Chondrocyte (in vitro differentiated cells): ENCODE measurements around the gene GNG2. TPM values are rescaled to one million over a fixed set of nuclear protein-coding genes. Genes with fewer than 3 reads are reported as not detected.

Experiments used
- DNase-seq: peaks from one replicate; pipeline ENCODE4 v3.0.0; 2021; ENCODE audit warnings: mixed read lengths, low spot score
- H3K27ac Mint-ChIP-seq: one replicate; pipeline ENCODE4 v1.8.0; 2021; ENCODE audit warnings: mild to moderate bottlenecking, moderate library complexity, mixed read lengths; ENCODE audit not compliant: unreplicated experiment
- H3K27me3 Mint-ChIP-seq: 2 replicates; pipeline ENCODE4 v1.8.0; 2021; ENCODE audit warnings: low read depth, mixed read lengths
- H3K36me3 Mint-ChIP-seq: 2 replicates; pipeline ENCODE4 v1.8.0; 2021; ENCODE audit warnings: low read depth, mixed read lengths
- H3K4me1 Mint-ChIP-seq: 2 replicates; pipeline ENCODE4 v1.8.0; 2021; ENCODE audit warnings: low read depth, mild to moderate bottlenecking, mixed read lengths
- H3K4me3 Mint-ChIP-seq: one replicate; pipeline ENCODE4 v1.8.0; 2021; ENCODE audit warnings: mild to moderate bottlenecking, moderate library complexity, mixed read lengths; ENCODE audit not compliant: unreplicated experiment
- H3K9me3 Mint-ChIP-seq: 2 replicates; pipeline ENCODE4 v1.8.0; 2021; ENCODE audit warnings: low read depth, mixed read lengths
- CTCF ChIP-seq: fragments of 200-600 bp; sonication (generic); IDR thresholded peaks from 2 replicates; pipeline ENCODE4 v1.5.0; 2021; ENCODE audit warnings: antibody characterized with exemption, mild to moderate bottlenecking, moderate library complexity
- total RNA-seq: library from RNA; stranded (reverse); gene quantifications from 3 replicates; pipeline ENCODE4 v1.2.1, GENCODE V29; 2021

GNG2 gene
- total RNA-seq, 1 donor from 2014 or later: 2.4 TPM

- Mint-ChIP-seq H3K27me3 (no peaks in the 10 kb centered on the region), H3K4me1 (peaks cover 18% of the 10 kb centered on the region), H3K27ac (no peak overlapping the region), H3K36me3 (no peaks in the 10 kb centered on the region), H3K4me3 (no peak overlapping the region), H3K9me3 (peaks cover 1% of the 10 kb centered on the region)
- DNase-seq: no peak
- no peak for TF ChIP-seq CTCF
These were observed 1.9 kb downstream of the GNG2 start for GRCh38 chr14:51862176-51862796.

- Mint-ChIP-seq H3K27ac (no peak overlapping the region), H3K27me3 (no peaks in the 10 kb centered on the region), H3K9me3 (no peaks in the 10 kb centered on the region), H3K4me3 (no peak overlapping the region), H3K36me3 (no peaks in the 10 kb centered on the region), H3K4me1 (peaks cover 18% of the 10 kb centered on the region)
- no peak for DNase-seq
- no peak for TF ChIP-seq CTCF
These were observed 2.4 kb downstream of the GNG2 start for GRCh38 chr14:51862860-51863259.

- Mint-ChIP-seq H3K27ac (no peak overlapping the region), H3K27me3 (no peaks in the 10 kb centered on the region), H3K4me3 (no peak overlapping the region), H3K36me3 (no peaks in the 10 kb centered on the region), H3K9me3 (no peaks in the 10 kb centered on the region), H3K4me1 (peaks cover 5% of the 10 kb centered on the region)
- no peak for DNase-seq
- no peak for TF ChIP-seq CTCF
These were observed 5.7 kb downstream of the GNG2 start for GRCh38 chr14:51865953-51866747.

- H3K36me3 Mint-ChIP-seq: no peaks in the 10 kb centered on the region
- no peak overlapping the region for H3K27ac Mint-ChIP-seq
- DNase-seq: no peak
- H3K27me3 Mint-ChIP-seq: no peaks in the 10 kb centered on the region
- no peak overlapping the region for H3K4me3 Mint-ChIP-seq
- no peak for TF ChIP-seq CTCF
- H3K9me3 Mint-ChIP-seq: no peaks in the 10 kb centered on the region
- no peaks in the 10 kb centered on the region for H3K4me1 Mint-ChIP-seq
These were observed 7.3 kb downstream of the GNG2 start for GRCh38 chr14:51867741-51868140.

GRCh38 chr14:51868405-51868804 lies 8.0 kb downstream of the GNG2 start:
- no peaks in the 10 kb centered on the region for H3K27me3 Mint-ChIP-seq
- H3K4me3 Mint-ChIP-seq: no peak overlapping the region
- H3K27ac Mint-ChIP-seq: no peak overlapping the region
- no peaks in the 10 kb centered on the region for H3K9me3 Mint-ChIP-seq
- no peak for TF ChIP-seq CTCF
- peaks cover 6% of the 10 kb centered on the region for H3K4me1 Mint-ChIP-seq
- no peaks in the 10 kb centered on the region for H3K36me3 Mint-ChIP-seq
- no peak for DNase-seq
